Thoracic aorta (tissue), 2 donors: ENCODE data around the gene CNST. TPM values are rescaled to one million over a fixed set of nuclear protein-coding genes. Genes with fewer than 3 reads are reported as not detected.

Experiments
- ATAC-seq: fragments of 150-250 bp; one replicate; pipeline ENCODE4 v1.8.0; 2017; ENCODE audit warnings: low read depth; ENCODE audit not compliant: insufficient number of reproducible peaks, low FRiP score
- DNase-seq: peaks from one replicate; pipeline ENCODE4 v3.0.0-alpha.2; 2020; ENCODE audit warnings: low spot score
- H3K27ac ChIP-seq, 2 donors: fragments of 200-600 bp; sonication (generic); 1 replicate in 1 of 2; 2 replicates in 1 of 2; pipeline ENCODE4 v1.5.1; 2016; ENCODE audit warnings: mild to moderate bottlenecking in 2 of 2, moderate library complexity in 2 of 2
- H3K27me3 ChIP-seq: fragments of 200-600 bp; sonication (generic); replicated peaks from 2 replicates; pipeline ENCODE4 v1.6.0; 2016; ENCODE audit warnings: mild to moderate bottlenecking; ENCODE audit not compliant: insufficient read depth
- H3K36me3 ChIP-seq: fragments of 200-600 bp; sonication (generic); one replicate; pipeline ENCODE4 v1.5.1; 2016
- H3K4me1 ChIP-seq, 2 donors: fragments of 200-600 bp; sonication (generic); 1 replicate in 1 of 2; 2 replicates in 1 of 2; pipeline versions ENCODE4 v1.5.1 to v1.6.0; 2016; ENCODE audit warnings: low read depth in 2 of 2, mild to moderate bottlenecking in 1 of 2; ENCODE audit not compliant: control insufficient read depth in 1 of 2
- H3K4me3 ChIP-seq: fragments of 200-600 bp; sonication (generic); 2 replicates; pipeline ENCODE4 v1.5.1; 2016; ENCODE audit warnings: mild to moderate bottlenecking
- H3K9me3 ChIP-seq: fragments of 200-600 bp; sonication (generic); 2 replicates; pipeline ENCODE4 v1.5.1; 2016
- total RNA-seq, 2 donors: library from RNA; depleted of rRNA; stranded (reverse); fragments of >200 nt; gene quantifications; one replicate each; pipeline versions ENCODE4 v1.1.0 to v1.2.3, GENCODE V29; 2016
- TF ChIP-seq, protein P1 (sequence below): fragments of 200-600 bp; sonication (generic); IDR thresholded peaks from one replicate; pipeline ENCODE4 v1.5.1; 2019; ENCODE audit warnings: antibody characterized with exemption

The CNST gene
- total RNA-seq, 2 donors from 2014 or later = 20.7 to 29.3 TPM

DNA sequence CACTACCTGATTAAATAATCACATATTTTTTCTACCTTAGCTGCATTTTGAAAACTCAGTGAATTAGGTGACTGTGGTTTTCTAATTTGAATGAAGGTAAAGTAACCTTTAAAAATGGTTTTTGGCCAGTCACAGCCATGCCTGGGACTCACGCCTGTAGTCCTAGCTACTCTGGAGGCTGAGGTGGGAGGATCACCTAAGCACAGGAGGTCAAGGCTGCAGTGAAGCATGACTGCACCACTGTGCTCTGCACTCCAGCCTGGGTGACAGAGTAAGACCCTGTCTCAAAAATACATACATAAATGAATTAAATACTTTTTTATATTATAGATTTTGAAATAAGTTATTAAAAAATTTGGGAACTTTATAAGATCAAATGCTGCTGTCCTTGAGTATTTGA lies 5.7 kb downstream of the CNST start:
- peaks cover 22 to 36% of the 10 kb centered on the region in 2 donors for H3K4me1 ChIP-seq
- TF ChIP-seq, protein P1, sequence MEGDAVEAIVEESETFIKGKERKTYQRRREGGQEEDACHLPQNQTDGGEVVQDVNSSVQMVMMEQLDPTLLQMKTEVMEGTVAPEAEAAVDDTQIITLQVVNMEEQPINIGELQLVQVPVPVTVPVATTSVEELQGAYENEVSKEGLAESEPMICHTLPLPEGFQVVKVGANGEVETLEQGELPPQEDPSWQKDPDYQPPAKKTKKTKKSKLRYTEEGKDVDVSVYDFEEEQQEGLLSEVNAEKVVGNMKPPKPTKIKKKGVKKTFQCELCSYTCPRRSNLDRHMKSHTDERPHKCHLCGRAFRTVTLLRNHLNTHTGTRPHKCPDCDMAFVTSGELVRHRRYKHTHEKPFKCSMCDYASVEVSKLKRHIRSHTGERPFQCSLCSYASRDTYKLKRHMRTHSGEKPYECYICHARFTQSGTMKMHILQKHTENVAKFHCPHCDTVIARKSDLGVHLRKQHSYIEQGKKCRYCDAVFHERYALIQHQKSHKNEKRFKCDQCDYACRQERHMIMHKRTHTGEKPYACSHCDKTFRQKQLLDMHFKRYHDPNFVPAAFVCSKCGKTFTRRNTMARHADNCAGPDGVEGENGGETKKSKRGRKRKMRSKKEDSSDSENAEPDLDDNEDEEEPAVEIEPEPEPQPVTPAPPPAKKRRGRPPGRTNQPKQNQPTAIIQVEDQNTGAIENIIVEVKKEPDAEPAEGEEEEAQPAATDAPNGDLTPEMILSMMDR = no peak
- no peaks in the 10 kb centered on the region for H3K9me3 ChIP-seq
- ATAC-seq (no peak), DNase-seq (no peak)
- no peaks in the 10 kb centered on the region for H3K36me3 ChIP-seq
- no peaks in the 10 kb centered on the region for H3K27me3 ChIP-seq
- H3K27ac ChIP-seq = no peak overlapping the region
- H3K4me3 ChIP-seq = no peak overlapping the region

DNA sequence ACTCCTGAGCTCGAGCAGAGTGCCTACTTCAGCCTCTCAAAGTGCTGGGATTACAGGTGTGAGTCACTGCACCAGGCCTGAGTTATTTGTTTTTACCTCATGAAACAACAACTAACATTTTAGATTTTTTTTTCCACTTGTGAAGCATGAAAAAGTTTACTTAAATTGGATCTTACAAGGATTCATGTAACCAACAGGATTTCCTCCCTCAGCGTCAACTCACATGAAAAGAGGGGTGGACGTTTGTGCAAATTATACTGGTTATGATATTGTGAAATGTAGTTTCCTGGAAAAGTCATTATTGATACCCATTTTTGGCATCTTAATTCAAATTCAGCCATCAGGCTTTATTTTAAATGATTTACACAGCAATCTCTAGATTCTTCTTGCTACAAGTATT lies 6.5 kb downstream of the CNST start:
- H3K4me3 ChIP-seq = no peak overlapping the region
- H3K36me3 ChIP-seq = no peaks in the 10 kb centered on the region
- no peaks in the 10 kb centered on the region for H3K9me3 ChIP-seq
- ATAC-seq (no peak), DNase-seq (no peak)
- peaks cover 19 to 31% of the 10 kb centered on the region in 2 donors for H3K4me1 ChIP-seq
- no peaks in the 10 kb centered on the region for H3K27me3 ChIP-seq
- TF ChIP-seq, protein P1 = no peak
- no peak overlapping the region for H3K27ac ChIP-seq

DNA sequence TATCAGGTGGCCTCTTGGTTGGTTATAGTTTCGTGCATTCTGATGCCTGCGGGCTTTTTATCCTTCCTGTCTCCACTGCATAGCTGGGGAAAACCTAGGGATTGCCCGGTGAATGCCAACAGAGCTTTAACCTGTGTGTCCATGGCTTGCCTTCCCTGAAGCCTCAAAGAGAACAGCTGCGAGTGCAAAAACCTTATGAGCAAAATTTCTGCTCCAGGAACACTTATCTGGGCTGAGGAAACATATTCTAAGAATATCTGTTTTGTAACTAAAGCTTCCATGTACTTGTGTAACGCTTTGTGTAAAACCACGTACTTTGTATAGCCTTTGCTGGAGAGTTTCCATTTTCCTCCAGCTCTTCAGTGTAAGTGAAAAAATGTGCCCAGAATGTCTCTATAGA lies 7.2 kb downstream of the CNST start:
- H3K27me3 ChIP-seq = no peaks in the 10 kb centered on the region
- no peak overlapping the region for H3K4me3 ChIP-seq
- no peaks in the 10 kb centered on the region for H3K9me3 ChIP-seq
- TF ChIP-seq, protein P1 = no peak
- ATAC-seq = no peak
- H3K27ac ChIP-seq = no peak overlapping the region
- H3K36me3 ChIP-seq = no peaks in the 10 kb centered on the region
- no peak for DNase-seq
- H3K4me1 ChIP-seq = peaks cover 12 to 24% of the 10 kb centered on the region in 2 donors

DNA sequence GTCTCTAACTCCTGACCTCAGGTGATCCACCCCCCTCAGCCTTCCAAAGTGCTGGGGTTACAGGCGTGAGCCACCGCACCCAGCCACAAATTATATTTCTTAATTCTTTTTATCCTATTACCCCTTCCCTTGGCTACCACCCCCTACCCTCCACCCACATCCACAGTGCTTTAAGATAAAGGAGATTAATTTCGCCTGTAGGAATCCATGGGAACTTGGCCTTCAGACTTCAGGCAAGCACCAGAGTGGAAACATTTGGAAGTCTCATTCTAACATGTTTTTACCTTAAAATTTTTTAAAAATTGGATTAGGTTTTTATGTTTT lies 10.4 kb downstream of the CNST start:
- TF ChIP-seq, protein P1 = no peak
- Histone ChIP-seq H3K27me3 (no peaks in the 10 kb centered on the region), H3K4me1 (peaks cover 10 to 26% of the 10 kb centered on the region in 2 donors), H3K27ac (no peak overlapping the region), H3K4me3 (no peak overlapping the region), H3K9me3 (no peaks in the 10 kb centered on the region), H3K36me3 (no peaks in the 10 kb centered on the region)
- no peak for DNase-seq
- ATAC-seq = no peak

DNA sequence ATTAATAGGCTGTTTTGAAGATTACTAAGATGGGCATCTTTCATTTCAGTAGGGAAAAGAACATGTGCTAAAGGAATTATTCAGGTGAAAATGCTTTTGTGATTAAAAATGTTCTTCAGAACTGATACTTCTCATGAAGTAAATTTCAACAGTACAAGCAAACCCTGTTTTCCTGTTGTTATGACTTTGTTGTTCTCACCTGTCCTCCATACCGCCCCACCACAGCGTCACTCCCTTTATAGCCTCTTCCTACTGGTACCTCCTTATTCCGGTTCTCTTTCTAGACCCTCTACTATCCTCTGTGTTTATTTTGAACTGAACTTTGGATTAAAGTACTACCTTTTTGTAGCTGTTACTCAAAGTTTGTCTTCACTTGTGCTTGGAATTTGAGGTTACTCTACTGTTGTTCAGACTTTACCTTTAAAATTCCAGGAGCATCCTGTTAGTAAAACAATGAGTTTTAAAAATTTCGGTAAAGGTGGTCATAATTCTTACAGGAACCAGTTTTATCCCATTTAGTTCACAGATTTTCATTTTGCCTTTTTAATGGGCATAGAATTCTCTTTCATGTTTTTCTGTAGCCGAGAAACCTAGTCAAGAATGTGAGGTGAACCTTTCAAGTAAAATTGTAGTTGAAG lies 10.9 kb downstream of the CNST start:
- DNase-seq = no peak
- Histone ChIP-seq H3K27ac (no peak overlapping the region), H3K27me3 (no peaks in the 10 kb centered on the region)

More for the DNA sequence above, 10.9 kb downstream of the CNST start:
- Histone ChIP-seq H3K4me1 (peaks cover 10 to 26% of the 10 kb centered on the region in 2 donors), H3K9me3 (no peaks in the 10 kb centered on the region), H3K4me3 (no peak overlapping the region), H3K36me3 (no peaks in the 10 kb centered on the region)
- TF ChIP-seq, protein P1 = no peak
- ATAC-seq = no peak
